NCI-H1694 treated with DMSO at 0.1 percent for 48 hours (cell line): ENCODE results near the gene DCAF10.
"Not testable (repeated sequence)": the region's sequence is repeated elsewhere in the genome, so short reads cannot be mapped to it uniquely, and the experiment has no call there.

Experiments used
- DNase-seq: peaks from one replicate; lab custom pipeline; 2025; lab: John Stamatoyannopoulos, UW

Gene DCAF10

DNA sequence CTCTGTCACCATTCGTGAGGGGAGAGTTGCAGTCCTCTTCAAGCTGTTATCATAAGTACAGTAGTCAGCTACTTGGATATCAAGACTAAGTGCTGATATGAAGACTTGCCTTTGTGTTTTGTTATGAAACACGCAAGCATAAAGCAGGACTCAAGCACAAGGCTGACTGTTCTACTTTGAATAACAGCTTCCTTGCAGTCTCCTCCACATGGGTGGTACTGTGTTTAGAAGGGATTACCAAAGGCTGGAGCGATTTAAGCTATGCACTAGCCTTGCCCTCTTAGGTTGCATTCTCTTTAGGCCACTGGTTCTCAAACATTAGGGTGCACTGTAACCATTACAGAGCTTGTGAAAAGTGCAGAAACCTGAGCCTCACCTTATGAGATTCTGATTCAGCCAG lies 61.9 kb downstream of the DCAF10 start:
- no peak for DNase-seq

DNA sequence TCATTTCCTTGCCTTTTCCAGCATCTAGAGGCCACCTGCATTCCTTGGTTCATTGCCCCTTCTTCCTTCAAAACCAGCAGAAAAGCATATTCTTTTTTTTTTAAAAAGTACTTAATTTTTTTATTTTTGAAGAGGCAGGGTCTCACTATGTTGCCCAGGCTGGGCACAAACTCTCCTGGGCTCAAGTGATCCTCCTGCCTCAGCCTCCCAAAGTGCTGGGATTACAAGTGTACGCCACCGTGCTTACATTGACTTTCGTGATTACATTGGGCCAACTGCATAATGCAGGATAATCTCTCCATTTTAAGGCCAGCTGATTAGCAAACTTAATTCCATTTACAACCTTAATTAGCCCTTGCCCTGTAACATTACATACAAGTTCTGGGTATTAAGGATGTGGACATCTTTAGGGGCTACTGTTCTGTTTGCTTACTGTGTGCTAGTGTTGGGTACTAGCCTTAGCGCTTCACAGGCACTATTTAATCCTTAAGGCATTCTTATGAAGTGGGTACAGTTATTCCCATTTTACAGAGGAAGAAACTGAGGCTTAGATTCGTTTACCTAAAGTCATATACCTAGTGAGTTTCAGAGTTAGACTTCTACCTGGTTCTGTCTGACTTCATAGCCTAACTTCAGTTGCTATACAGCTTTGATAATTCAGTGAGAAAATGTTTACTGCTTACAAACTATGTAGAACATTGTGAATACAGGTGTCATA lies 69.6 kb downstream of the DCAF10 start:
- DNase-seq: no peak

DNA sequence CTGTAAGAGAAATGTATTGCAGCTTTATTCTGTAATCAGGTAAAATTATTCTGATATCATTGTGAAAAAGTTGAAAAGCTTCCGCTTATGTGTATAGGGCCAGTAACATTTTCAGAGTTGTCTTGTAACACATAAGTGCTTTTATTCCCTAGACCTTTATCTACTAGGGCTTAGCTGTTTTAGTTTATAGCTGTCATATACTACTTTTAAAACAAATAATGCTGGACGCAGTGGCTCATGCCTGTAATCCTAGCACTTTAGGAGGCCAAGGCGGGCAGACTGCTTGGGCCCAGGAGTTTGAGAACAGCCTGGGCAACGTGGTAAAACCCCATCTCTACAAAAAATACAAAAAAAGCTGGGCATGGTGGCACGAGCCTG lies 70.2 kb downstream of the DCAF10 start:
- no peak for DNase-seq

DNA sequence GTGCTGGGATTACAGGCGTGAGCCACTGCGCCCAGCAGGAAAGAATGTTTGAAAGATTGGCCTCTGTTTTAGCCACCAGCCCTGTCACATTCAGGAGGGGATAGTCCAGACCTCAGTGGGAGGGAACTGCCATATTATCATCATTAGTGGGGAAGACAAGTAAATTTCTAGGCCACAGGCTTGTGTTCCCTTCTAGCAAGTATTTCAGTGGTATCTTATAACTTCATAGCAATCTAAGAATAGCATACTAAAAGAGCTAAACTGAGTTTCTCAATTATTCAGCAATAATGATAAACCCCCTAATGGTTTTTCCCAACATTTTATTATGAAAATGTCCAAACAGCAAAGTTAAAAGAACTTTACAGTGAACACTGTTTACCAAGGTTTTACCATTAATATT lies 73.4 kb downstream of the DCAF10 start:
- DNase-seq: no peak

DNA sequence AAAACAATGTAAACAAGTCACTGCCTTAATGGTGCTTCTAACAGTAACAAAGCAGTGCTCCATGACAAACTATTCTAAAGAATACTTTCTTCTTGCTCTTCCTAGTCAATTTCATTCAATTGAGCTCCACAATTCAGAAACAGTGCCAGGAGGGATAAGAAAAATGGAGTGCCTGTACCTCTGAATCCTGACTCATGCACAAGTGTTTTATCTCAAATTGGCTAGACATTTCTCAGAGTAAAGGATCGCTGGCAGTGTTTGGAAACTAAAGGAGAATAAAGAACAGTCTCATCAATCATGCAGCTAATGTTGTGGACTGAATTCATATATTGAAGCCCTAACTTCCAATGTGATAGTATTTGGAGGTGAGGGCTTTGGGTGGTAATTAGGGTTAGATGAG lies 75.8 kb downstream of the DCAF10 start:
- DNase-seq: no peak

DNA sequence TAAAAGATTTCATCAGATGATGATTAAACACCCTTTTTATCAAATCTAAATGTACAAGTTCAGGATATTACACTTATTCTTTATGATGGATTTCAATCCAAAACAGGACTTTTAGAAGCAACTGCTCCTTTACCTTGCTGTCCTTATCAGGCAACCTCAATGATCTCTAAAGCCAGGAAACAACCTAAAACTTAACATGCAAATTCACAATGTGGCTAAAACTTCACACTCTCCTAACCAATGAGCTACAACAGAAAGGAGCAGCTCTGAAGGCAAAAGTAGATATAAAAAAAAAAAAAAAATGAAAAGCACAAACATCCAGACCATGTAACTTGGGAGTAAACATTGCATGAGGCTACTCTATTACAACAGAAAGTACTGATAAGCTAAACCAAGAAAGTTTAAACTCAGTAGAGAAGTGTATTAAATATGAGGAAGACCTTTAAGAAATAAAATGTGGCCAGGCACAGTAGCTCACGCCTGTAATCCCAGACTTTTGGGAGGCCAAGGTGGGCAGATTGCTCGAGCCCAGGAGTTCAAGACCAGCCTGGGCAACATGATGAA lies 80.4 kb downstream of the DCAF10 start:
- DNase-seq: no peak

DNA sequence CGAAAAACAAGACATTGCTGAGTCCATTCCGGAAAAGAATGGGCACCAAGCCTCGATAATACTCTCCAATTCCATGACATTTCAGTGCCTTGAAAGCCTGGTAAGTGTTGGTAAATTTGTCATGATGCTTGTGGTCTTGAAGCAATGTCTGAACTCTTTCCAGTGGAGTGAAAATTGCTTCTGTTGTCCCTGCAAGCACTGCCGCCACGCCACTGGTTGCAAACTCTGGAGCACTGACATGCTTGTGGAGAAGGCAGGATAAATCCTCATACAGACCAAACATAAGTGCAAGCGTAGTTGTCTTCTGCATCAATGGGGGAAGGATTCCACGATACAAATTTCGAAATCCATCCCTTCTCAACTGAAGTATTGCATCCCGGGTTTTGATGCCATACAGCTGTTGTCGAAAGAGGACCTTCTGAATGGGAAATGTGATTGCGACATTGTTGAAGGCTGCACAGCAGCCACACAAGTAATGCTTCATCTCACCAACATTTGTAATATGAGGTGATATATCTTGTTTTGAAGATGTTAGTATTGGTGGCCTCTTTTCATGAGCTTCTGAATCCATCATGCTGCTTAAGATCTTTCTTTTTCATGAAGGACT lies 87.5 kb downstream of the DCAF10 start:
- not testable (repeated sequence) for DNase-seq

DNA sequence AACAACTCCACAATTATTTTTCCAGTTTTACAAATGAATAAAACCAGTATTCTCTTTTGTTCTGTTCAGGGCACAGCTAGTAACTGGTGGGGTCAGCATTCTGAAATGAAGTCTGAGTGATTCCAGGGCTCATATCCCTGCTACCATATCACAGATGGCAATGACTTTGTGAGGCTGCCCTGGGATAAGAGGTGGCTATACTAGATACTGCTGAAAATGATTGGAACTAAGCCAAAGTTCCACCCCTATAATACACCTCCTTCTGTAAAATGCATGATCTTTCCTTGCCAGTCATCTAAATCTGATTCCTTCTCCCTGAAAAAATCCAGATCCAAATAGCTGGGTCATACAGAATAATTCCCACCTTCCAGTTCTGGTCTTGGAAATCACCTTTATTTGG lies 88.9 kb downstream of the DCAF10 start:
- no peak for DNase-seq

DNA sequence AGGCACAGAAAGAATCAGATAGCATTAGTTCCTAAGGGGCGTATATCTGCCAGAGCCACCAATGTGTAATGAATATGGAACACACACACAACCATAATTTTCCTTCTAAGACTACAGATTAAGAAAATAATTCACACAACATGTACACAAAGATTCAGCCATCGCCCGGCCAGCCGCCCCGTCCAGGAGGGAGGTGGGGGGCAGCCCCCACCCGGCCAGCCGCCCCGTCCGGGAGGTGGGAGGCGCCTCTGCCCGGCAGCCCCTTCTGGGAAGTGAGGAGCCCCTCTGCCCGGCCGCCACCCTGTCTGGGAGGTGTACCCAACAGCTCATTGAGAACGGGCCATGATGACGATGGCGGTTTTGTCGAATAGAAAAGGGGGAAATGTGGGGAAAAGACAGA lies 90.4 kb downstream of the DCAF10 start:
- not testable (repeated sequence) for DNase-seq

DNA sequence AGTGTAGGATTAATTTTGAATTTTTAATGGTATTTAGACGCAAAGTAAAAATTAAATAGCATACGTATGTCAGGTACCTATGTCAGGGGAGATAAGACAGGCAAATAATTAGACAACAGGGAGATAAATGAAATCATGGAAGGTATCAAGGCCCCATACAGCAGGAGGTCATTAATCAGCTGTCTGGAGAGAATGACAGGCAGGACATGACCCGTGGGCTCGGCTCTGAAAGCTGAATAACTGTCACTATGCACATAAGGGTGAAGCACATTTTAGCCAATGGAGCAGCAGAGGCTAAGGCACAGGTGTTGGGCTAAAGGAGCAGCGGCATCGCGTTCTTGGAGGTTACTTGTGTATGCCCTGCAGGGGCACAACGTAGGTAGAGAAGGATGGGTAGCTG lies 91.5 kb downstream of the DCAF10 start:
- no peak for DNase-seq

DNA sequence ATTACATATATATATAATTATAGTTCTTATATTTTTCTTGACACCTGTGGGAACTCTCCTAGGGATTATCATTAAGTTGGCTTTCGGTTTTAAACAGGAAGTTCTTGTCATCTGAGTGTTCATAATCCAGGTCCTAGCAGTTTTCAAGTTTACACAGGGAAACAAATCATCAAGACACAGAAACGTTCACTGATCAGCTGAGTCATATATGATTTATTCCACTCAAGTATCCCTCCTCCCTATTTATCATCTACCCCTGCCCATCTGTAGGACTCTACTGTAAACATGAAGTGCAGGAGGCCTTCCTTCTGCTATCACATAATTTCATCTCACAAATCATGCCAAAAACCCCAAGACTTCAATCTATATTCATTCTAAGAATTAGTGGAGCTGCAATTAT lies 97.1 kb downstream of the DCAF10 start:
- no peak for DNase-seq

DNA sequence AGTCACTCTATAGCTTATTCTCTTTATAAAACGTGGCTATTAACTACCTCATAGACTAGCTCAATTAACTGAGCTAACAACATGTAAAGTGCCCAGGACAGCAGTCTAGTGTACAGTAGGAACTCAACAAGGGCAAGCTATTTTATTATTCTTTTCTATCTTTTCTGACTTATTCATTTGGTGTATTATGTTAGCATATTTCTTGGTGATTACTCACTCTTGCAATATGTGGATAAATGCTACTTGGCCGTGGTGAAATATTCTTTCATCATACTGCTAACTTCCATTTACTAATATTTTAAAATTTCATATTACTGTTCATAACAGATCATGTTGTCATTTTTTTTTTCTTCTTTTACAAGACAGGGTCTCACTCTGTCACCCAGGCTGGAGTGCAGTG lies 98.4 kb downstream of the DCAF10 start:
- DNase-seq: no peak

DNA sequence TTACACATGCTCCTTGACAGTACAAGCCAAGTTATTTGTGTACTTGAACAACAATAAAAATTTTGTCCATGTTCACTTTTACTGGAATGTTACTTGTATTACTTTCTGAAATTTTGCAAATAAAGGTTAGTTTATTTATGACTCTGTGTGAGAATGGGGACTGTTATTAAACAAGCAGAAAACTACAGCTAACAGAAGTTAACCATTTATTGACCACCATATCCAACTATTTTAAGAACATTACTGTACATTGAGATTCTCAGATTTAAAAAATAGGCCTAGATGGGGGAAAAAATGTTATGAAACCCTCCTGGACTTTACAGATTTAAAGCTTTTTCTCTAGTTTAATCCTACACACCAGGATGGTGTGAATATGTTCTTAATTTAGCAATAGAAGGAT lies 101.5 kb downstream of the DCAF10 start:
- DNase-seq: no peak

DNA sequence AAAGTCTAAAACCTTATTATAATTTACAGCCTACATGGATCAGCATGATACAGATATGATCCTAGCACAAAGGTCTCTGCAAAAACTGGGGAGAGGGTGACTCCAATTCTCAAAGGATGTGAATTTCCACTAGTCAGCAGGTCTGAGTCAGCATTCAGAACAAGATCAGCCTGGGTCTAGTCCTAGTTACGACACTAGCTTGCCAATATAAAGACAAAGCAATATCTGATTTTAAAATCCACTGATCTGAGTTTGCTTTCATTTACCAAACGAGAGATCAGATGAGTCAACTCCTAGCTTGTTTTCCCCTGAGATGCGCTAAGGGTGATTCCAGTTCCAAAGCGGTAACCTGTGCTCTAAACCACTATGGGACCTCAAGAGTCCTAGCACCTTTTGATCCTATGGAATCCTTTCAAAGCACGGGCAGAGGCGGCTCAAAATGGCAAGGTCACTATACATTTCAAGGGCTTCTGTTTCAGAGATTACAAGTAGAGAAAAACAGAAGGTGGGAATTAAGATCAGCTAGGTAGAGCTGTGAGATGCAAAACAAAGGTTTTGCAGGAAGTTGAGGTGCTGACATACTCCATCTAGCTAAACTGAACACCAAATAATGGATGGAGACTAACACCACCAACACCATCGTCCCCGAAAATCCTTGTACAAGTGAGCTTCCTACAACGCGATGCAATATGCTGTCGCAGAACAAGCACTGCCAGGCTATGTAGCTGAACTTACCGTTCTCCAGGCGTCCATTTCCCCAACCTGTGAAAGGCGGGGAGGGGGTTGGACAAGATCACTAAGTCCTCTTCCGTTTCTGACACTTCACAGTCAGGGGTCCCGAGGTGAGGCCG lies 102.4 kb downstream of the DCAF10 start:
- DNase-seq: peak; percentile 13

DNA sequence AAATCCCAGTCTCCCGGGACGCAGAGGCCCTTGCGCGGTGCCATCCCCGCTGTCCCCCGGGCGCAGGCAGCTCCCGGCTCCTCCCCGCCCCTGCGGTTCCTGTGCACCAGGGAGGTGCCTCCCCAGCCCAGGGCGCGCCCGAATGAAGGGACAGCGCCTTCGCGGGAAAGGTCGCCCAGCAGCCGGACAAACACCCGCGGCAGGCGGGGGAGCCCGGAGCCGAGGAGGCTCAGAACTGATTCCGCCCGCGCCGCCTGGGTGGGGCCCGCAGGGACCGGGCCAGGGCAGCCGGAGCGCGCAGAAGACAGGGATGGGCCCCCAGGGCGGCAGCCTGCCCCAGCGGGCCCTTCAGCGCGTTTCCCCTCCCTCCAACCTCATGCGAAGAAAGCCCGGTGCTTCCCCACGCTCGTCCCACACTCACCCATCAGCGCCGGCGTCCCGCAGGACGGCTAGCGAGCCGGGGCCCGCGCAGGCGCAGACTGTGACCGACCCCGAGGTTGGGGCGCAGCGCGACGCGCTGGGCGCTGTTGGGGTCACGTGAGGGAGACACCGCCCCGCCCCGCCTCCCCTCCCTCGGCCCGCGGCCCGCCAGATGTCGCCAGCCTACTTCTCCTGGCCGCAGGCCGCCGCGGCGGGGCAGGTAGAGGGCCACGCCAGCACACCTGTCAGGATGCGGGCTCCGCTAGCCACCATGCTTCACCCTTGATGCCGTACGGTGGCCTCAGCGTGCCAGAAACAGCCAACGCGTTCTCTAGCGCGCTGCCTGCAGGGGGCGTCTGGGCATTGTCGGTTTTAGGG lies 103.2 kb downstream of the DCAF10 start, which contains the start of gene SLC25A51:
TSS of gene SLC25A51 (minus strand) at position 481 of the 798 bp plus-strand sequence. CDS start 15,577 bp downstream, outside the sequence.
- DNase-seq: peak; percentile 92

DNA sequence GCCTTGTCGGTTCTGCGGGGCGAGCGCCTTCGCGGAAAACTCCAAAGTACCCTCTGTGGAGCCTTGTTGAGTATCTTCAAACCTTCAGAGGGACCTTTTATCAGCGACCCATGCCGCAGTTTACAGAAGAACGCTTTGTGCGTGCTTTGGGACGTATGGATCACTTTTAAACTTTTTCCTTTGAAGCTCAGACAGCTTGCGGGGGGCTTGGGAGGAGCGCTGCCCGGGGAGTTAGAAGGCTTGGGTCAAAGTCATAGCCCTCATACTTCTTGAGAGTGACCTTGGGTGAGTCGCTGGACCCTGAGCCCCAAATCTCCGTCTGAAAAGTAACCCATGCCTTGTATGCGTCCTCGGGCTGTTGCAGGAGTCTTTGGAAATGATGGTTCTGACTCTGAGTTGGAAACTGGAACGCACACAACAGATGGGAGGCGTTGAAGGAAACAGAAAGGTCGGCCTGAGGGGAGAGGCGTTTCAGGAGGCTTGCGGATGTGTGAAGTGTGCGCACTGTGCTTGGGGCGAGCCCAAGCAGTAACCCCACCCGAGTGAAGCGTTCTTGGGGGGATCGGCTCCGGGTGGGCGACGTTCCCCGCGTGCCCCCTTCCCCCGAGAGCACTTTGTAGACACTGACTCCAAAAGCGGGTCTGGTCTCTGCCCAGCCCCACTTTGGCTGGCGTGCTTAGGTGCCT lies 104.0 kb downstream of the DCAF10 start:
- no peak for DNase-seq

DNA sequence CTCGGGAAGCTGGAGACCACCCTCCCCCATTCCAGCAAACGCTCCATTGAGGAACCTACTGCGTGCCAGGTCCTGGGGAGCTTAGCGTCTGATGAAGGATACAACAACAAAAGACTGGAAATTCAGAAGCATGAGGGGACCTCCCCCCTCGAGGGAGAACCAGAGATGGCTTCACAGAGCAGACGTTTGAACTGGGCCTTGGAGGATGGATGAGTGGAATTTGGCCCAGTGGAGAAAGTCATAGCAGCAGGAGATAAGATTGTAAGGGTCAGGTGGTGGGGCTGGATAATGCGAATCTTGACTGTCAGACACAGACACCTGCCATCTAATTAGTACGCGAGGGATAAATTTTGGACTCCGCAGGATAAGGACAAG lies 104.5 kb downstream of the DCAF10 start:
- DNase-seq: no peak

DNA sequence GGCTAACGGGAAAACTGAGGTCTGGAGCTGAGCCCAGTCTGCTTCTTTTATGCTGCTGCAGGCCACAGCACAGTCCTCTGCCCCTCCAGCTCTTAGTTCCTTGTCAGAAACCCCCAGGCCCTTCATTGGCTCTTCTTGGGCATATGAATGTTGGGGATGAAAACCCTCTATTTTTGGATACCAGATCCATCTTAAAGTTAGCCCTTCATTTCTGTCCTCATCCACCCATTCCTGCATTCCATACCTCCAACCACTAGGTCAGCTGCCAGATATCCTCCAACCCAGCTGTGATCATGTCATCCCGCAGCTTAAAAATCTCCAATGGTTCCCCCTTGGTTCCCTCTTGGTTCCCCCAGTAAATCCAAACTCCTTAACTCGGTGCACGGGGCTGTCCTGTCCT lies 105.2 kb downstream of the DCAF10 start:
- DNase-seq: no peak

DNA sequence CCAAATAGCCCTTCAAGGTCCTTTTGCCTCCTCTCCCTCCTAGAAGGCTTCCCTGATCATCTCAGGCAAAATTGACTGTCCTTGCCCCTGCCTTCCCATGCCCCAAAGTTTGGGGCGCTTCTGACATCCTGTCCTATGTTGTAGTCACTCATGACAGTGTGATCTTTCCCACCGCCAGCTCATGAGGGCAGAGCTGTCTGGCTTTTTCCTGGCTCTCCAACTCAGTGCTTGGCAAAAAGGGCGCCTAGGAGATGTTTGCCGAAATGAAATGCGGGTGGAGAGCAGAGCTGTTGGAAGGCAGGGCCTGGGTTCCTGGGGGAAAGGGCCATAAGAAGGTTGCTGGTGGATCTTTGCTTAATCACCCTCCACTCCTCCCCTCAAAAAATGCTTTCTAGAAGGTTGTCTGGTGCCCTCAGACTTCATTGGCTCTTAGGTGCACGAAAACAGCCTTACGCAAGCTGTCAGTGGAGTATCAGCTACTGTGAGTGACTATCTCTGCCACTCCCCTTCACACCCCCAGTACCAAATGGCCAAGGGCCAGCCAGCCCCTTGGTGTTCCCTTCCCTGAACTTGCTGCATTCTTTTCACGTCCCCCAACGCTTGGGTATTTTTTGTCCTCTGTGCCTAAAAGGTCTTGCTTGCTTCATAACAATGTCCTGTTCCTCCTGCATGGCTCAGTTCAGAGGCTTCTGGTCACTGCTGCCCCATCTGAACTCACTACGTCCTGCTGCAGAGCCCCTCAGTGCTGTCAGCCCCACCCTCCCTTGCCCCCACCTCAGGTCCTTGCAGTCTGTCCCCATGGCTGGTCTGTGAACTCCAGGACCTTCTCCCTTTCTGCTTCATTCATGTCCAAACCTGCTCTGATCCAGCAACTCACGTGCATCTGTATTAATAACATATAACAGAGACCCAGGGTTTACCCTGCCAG lies 106.0 kb downstream of the DCAF10 start:
- DNase-seq: no peak

DNA sequence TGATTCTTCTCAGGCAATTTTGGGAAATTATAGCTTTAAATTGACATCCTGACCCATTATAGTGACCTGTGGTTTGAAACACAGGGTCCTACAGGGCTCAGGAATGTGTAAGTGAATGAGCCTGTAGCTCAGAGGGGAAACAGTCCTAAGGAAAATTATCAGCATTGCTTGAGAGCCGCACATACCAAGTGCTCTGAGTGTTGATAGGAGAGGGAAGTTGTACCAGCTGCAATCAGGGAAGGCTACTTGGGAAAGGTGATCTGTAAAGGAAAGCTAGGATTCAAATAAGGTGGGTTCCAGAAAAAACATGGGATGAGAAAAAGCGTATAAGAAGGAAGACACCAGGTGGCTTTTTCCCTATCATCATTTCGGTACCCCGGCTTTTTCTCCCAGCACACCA lies 107.7 kb downstream of the DCAF10 start:
- no peak for DNase-seq
